Measurements from ENCODE around the gene PLPP1.
"Not testable (repeated sequence)": the region's sequence is repeated elsewhere in the genome, so short reads cannot be mapped to it uniquely, and the experiment has no call there.

The PLPP1 gene

GRCh38 chr5:55509796-55510522 lies 24.8 kb downstream of the PLPP1 start:
- H3K4me3 ChIP-seq (ENCODE audit: low read depth, low read length) = no peak overlapping the region
- no peak for DNase-seq (ENCODE audit: low read depth)
- no peak for TF ChIP-seq CTCF (IDR thresholded peaks at IDR 0.05; ENCODE audit: insufficient read depth, low read depth, low read length, missing control alignments)

GRCh38 chr5:55509097-55509496 lies 25.7 kb downstream of the PLPP1 start:
- no peak overlapping the region for H3K4me3 ChIP-seq (ENCODE audit: low read depth, low read length)
- no peak for DNase-seq (ENCODE audit: low read depth)
- no peak for TF ChIP-seq CTCF (IDR thresholded peaks at IDR 0.05; ENCODE audit: insufficient read depth, low read depth, low read length, missing control alignments)

- no peak for DNase-seq (ENCODE audit: low read depth)
Observed at GRCh38 chr5:55507574-55507973, 27.2 kb downstream of the PLPP1 start.

GRCh38 chr5:55505711-55506110 lies 29.1 kb downstream of the PLPP1 start:
- H3K4me3 ChIP-seq (ENCODE audit: low read depth, low read length); DNase-seq (ENCODE audit: low read depth): not testable (repeated sequence)

More at GRCh38 chr5:55507574-55507973, 27.2 kb downstream of the PLPP1 start:
- H3K4me3 ChIP-seq (ENCODE audit: low read depth, low read length) = no peak overlapping the region
- no peak for TF ChIP-seq CTCF (IDR thresholded peaks at IDR 0.05; ENCODE audit: insufficient read depth, low read depth, low read length, missing control alignments)

- H3K4me3 ChIP-seq (ENCODE audit: low read depth, low read length); DNase-seq (ENCODE audit: low read depth): not testable (repeated sequence)
Observed at GRCh38 chr5:55503917-55504316, 30.8 kb downstream of the PLPP1 start.

GRCh38 chr5:55502759-55503158 lies 32.0 kb downstream of the PLPP1 start:
- TF ChIP-seq CTCF (IDR thresholded peaks at IDR 0.05; ENCODE audit: insufficient read depth, low read depth, low read length, missing control alignments) = no peak

GRCh38 chr5:55498457-55498856 lies 36.3 kb downstream of the PLPP1 start:
- DNase-seq (ENCODE audit: low read depth) = no peak
- no peak overlapping the region for H3K4me3 ChIP-seq (ENCODE audit: low read depth, low read length)
- TF ChIP-seq CTCF (IDR thresholded peaks at IDR 0.05; ENCODE audit: insufficient read depth, low read depth, low read length, missing control alignments) = no peak

More at GRCh38 chr5:55502759-55503158, 32.0 kb downstream of the PLPP1 start:
- no peak for DNase-seq (ENCODE audit: low read depth)
- no peak overlapping the region for H3K4me3 ChIP-seq (ENCODE audit: low read depth, low read length)

- DNase-seq (ENCODE audit: low read depth) = no peak
- TF ChIP-seq CTCF (IDR thresholded peaks at IDR 0.05; ENCODE audit: insufficient read depth, low read depth, low read length, missing control alignments) = no peak
- no peak overlapping the region for H3K4me3 ChIP-seq (ENCODE audit: low read depth, low read length)
Observed at GRCh38 chr5:55497712-55498111, 37.1 kb downstream of the PLPP1 start.
